Measurements from ENCODE around the gene TNNI3K. TPM values are rescaled to one million over a fixed set of nuclear protein-coding genes. Genes with fewer than 3 reads are reported as not detected.

The TNNI3K gene
- total RNA-seq, 1 experiment from 2014 or later, result 0.49 TPM

- H3K9me2 ChIP-seq (ENCODE audit: insufficient read depth), result no peaks in the 10 kb centered on the region
- no peak overlapping the region for H3K4me2 ChIP-seq (ENCODE audit: low read length)
- POLR2A ChIA-PET, result no interaction called here
- intact Hi-C loops (cut with micrococcal nuclease), result loop anchor here (10.0 kb wide), 1 partner anchor 407 kb away; no protein-coding TSS in a partner anchor
- RAD21 ChIA-PET (ENCODE audit: low non-redundant PET in 1 of 2, low total read pairs in 2 of 2, uncharacterized antibody in 2 of 2, unreplicated experiment in 2 of 2), result no interaction called here
- no peak overlapping the region for H3K9ac ChIP-seq (ENCODE audit: low read length)
- TF ChIP-seq EZH2 (IDR thresholded peaks at IDR 0.05), result no peak
- TF ChIP-seq SP1 (IDR thresholded peaks at IDR 0.05; ENCODE audit: low read depth), result no peak
- TF ChIP-seq MAX (IDR thresholded peaks at IDR 0.05), result no peak
- no peak overlapping the region for H3K4me3 ChIP-seq (replicated peaks in 1 of 2; ENCODE audit: low read depth in 1 of 2, low read length in 2 of 2)
- H2AFZ ChIP-seq (ENCODE audit: low read depth, low read length, poor library complexity, severe bottlenecking), result no peak overlapping the region
- H3K27me3 ChIP-seq (ENCODE audit: insufficient read depth, low read length), result peaks cover 15% of the 10 kb centered on the region
- H3K4me1 ChIP-seq (ENCODE audit: control insufficient read depth in 1 of 2, insufficient read depth in 2 of 2, low read length in 2 of 2), result no peaks in the 10 kb centered on the region
- no peak overlapping the region for H3K27ac ChIP-seq (ENCODE audit: low read depth, low read length)
- CTCF ChIA-PET, result no interaction called here
- no TSS peak for BruUV-seq (replicated peaks)
- no peaks in the 10 kb centered on the region for H3K79me2 ChIP-seq (ENCODE audit: insufficient read depth, low read length)
- no peaks in the 10 kb centered on the region for H3K36me3 ChIP-seq (ENCODE audit: control insufficient read depth in 1 of 2, insufficient read depth in 2 of 2, low read length in 2 of 2)
- H4K20me1 ChIP-seq (ENCODE audit: insufficient read depth), result no peaks in the 10 kb centered on the region
- H3K9me3 ChIP-seq (ENCODE audit: control insufficient read depth in 1 of 2, insufficient read depth in 1 of 2, low read depth in 1 of 2, low read length in 2 of 2), result no peaks in the 10 kb centered on the region
- DNase-seq (ENCODE audit: low read depth, low spot score) (no peak), ATAC-seq (no peak)
These were observed 196.3 kb downstream of the TNNI3K start for GRCh38 chr1:74431531-74431930.

- Histone ChIP-seq H3K9me2 (ENCODE audit: insufficient read depth) (no peaks in the 10 kb centered on the region), H3K79me2 (ENCODE audit: insufficient read depth, low read length) (no peaks in the 10 kb centered on the region), H3K4me3 (replicated peaks in 1 of 2; ENCODE audit: low read depth in 1 of 2, low read length in 2 of 2) (no peak overlapping the region), H3K27ac (ENCODE audit: low read depth, low read length) (no peak overlapping the region), H3K9ac (ENCODE audit: low read length) (no peak overlapping the region), H3K36me3 (ENCODE audit: control insufficient read depth in 1 of 2, insufficient read depth in 2 of 2, low read length in 2 of 2) (no peaks in the 10 kb centered on the region), H3K4me2 (ENCODE audit: low read length) (no peak overlapping the region), H3K4me1 (ENCODE audit: control insufficient read depth in 1 of 2, insufficient read depth in 2 of 2, low read length in 2 of 2) (no peaks in the 10 kb centered on the region), H3K9me3 (ENCODE audit: control insufficient read depth in 1 of 2, insufficient read depth in 1 of 2, low read depth in 1 of 2, low read length in 2 of 2) (no peaks in the 10 kb centered on the region), H2AFZ (ENCODE audit: low read depth, low read length, poor library complexity, severe bottlenecking) (no peak overlapping the region), H3K27me3 (ENCODE audit: insufficient read depth, low read length) (peaks cover 15% of the 10 kb centered on the region), H4K20me1 (ENCODE audit: insufficient read depth) (no peaks in the 10 kb centered on the region)
- RAD21 ChIA-PET (ENCODE audit: low non-redundant PET in 1 of 2, low total read pairs in 2 of 2, uncharacterized antibody in 2 of 2, unreplicated experiment in 2 of 2), result no interaction called here
- no peak for ATAC-seq
- POLR2A ChIA-PET, result no interaction called here
- no peak for DNase-seq (ENCODE audit: low read depth, low spot score)
- CTCF ChIA-PET, result no interaction called here
- intact Hi-C loops (cut with micrococcal nuclease), result loop anchor here (10.0 kb wide), 1 partner anchor 408 kb away; no protein-coding TSS in a partner anchor
- TF ChIP-seq ZBTB33 (IDR thresholded peaks at IDR 0.05; ENCODE audit: extremely low read depth, insufficient replicate concordance, low read length), result no peak
- TF ChIP-seq RAD21 (IDR thresholded peaks at IDR 0.05; ENCODE audit: low read depth), result no peak
- no peak for TF ChIP-seq SIN3A (IDR thresholded peaks at IDR 0.05; ENCODE audit: low read depth)
- TF ChIP-seq JUND (IDR thresholded peaks at IDR 0.05), result no peak
- TF ChIP-seq EZH2 (IDR thresholded peaks at IDR 0.05), result no peak
- no peak for TF ChIP-seq FOSL1 (IDR thresholded peaks at IDR 0.05; ENCODE audit: low read depth)
- TF ChIP-seq REST (IDR thresholded peaks at IDR 0.05; ENCODE audit: low read depth), result no peak
- TF ChIP-seq EZH2phosphoT487 (IDR thresholded peaks at IDR 0.05; ENCODE audit: borderline replicate concordance), result no peak
- no TSS peak for BruUV-seq (replicated peaks)
These were observed 197.1 kb downstream of the TNNI3K start for GRCh38 chr1:74432325-74432724.
